Sigmoid colon (tissue), 4 donors: ENCODE results near the gene PLXNB2.

Experiments
- CTCF ChIP-seq, 4 experiments: fragments of 450-650 bp in 3 of 4; fragments of 200-600 bp in 1 of 4; IDR thresholded peaks; one replicate each; pipeline ENCODE4 v1.5.1; 2016 to 2019; ENCODE audit warnings: antibody characterized with exemption in 4 of 4, mild to moderate bottlenecking in 3 of 4, moderate library complexity in 2 of 4
- EP300 ChIP-seq, 4 donors: sonication (generic); formaldehyde crosslinking; IDR thresholded peaks; one replicate each; pipeline ENCODE4 v1.6.1; 2017; ENCODE audit warnings: antibody characterized with exemption in 4 of 4
- POLR2A ChIP-seq, 2 donors: fragments of 450-650 bp; IDR thresholded peaks; one replicate each; pipeline ENCODE4 v1.6.1; 2016; ENCODE audit warnings: antibody characterized with exemption in 2 of 2, mild to moderate bottlenecking in 2 of 2, moderate library complexity in 2 of 2
- POLR2AphosphoS5 ChIP-seq, 4 donors: sonication (generic); formaldehyde crosslinking; IDR thresholded peaks; one replicate each; pipeline ENCODE4 v1.6.1; 2017; ENCODE audit warnings: antibody characterized with exemption in 4 of 4

GRCh38 chr22:50248196-50249081, 59.0 kb downstream of the PLXNB2 start:
- no peak for TF ChIP-seq CTCF (IDR thresholded peaks at IDR 0.05)
- TF ChIP-seq POLR2A (IDR thresholded peaks at IDR 0.05) = no peak
- TF ChIP-seq EP300 (IDR thresholded peaks at IDR 0.05) = no peak
- TF ChIP-seq POLR2AphosphoS5 (IDR thresholded peaks at IDR 0.05) = no peak
